ENCODE results near the gene RAD51B. TPM values are rescaled to one million over a fixed set of nuclear protein-coding genes. Genes with fewer than 3 reads are reported as not detected.

RAD51B gene
- total and polyA plus RNA-seq, 2 experiments from 2014 or later: 10.1 to 18.0 TPM

- WGBS (ENCODE audit: low lambda C conversion rate, missing lambda C conversion rate): 93% methylated on average over 1 of the region's 1 CpG
- H3K4me3 ChIP-seq: no peak overlapping the region
- no peak for DNase-seq (ENCODE audit: low spot score)
Measured at GRCh38 chr14:68051146-68051545, 231.6 kb downstream of the RAD51B start.

GRCh38 chr14:68060198-68060597, 240.6 kb downstream of the RAD51B start:
- H3K27me3 ChIP-seq: no peaks in the 10 kb centered on the region
- TF ChIP-seq EZH2phosphoT487 (IDR thresholded peaks at IDR 0.05; ENCODE audit: low read depth, severe bottlenecking, unreplicated experiment): no peak
- no peak for TF ChIP-seq CTCF (IDR thresholded peaks at IDR 0.05; ENCODE audit: poor library complexity)
- no peak for TF ChIP-seq EZH2 (IDR thresholded peaks at IDR 0.05; ENCODE audit: borderline replicate concordance)
- H3K4me1 ChIP-seq (ENCODE audit: insufficient read depth): no peaks in the 10 kb centered on the region
- H3K36me3 ChIP-seq (replicated peaks; ENCODE audit: insufficient read depth, low read depth): no peaks in the 10 kb centered on the region
- DNase-seq (ENCODE audit: low spot score): no peak
- WGBS (ENCODE audit: low lambda C conversion rate, missing lambda C conversion rate): 79% methylated on average over 1 of the region's 1 CpG
- no peaks in the 10 kb centered on the region for H3K9me2 ChIP-seq (replicated peaks; ENCODE audit: insufficient read depth)
- H3K4me3 ChIP-seq: no peak overlapping the region
- no peaks in the 10 kb centered on the region for H4K20me1 ChIP-seq (ENCODE audit: insufficient read depth, poor library complexity, severe bottlenecking)
- no peak overlapping the region for H3K4me2 ChIP-seq
- no peaks in the 10 kb centered on the region for H3K79me2 ChIP-seq
- no peak overlapping the region for H3K27ac ChIP-seq
- no peaks in the 10 kb centered on the region for H3K9me3 ChIP-seq (ENCODE audit: low read depth)
- no peak overlapping the region for H2AFZ ChIP-seq

More at GRCh38 chr14:68051146-68051545, 231.6 kb downstream of the RAD51B start:
- Histone ChIP-seq H3K27me3 (no peaks in the 10 kb centered on the region), H3K79me2 (no peaks in the 10 kb centered on the region), H4K20me1 (ENCODE audit: insufficient read depth, poor library complexity, severe bottlenecking) (no peaks in the 10 kb centered on the region), H3K36me3 (replicated peaks; ENCODE audit: insufficient read depth, low read depth) (no peaks in the 10 kb centered on the region), H3K4me2 (no peak overlapping the region), H3K9me3 (ENCODE audit: low read depth) (no peaks in the 10 kb centered on the region), H3K9me2 (replicated peaks; ENCODE audit: insufficient read depth) (no peaks in the 10 kb centered on the region), H2AFZ (no peak overlapping the region), H3K4me1 (ENCODE audit: insufficient read depth) (no peaks in the 10 kb centered on the region), H3K27ac (no peak overlapping the region)
- TF ChIP-seq EZH2 (IDR thresholded peaks at IDR 0.05; ENCODE audit: borderline replicate concordance): no peak
- TF ChIP-seq CTCF (IDR thresholded peaks at IDR 0.05; ENCODE audit: poor library complexity): no peak

- H3K4me2 ChIP-seq: no peak overlapping the region
- H3K27ac ChIP-seq: no peak overlapping the region
- WGBS (ENCODE audit: low lambda C conversion rate, missing lambda C conversion rate): 93% methylated on average over 2 of the region's 2 CpGs
- TF ChIP-seq EZH2phosphoT487 (IDR thresholded peaks at IDR 0.05; ENCODE audit: low read depth, severe bottlenecking, unreplicated experiment): no peak
- TF ChIP-seq EZH2 (IDR thresholded peaks at IDR 0.05; ENCODE audit: borderline replicate concordance): no peak
- no peak for TF ChIP-seq CTCF (IDR thresholded peaks at IDR 0.05; ENCODE audit: poor library complexity)
- no peaks in the 10 kb centered on the region for H4K20me1 ChIP-seq (ENCODE audit: insufficient read depth, poor library complexity, severe bottlenecking)
- no peaks in the 10 kb centered on the region for H3K4me1 ChIP-seq (ENCODE audit: insufficient read depth)
- no peaks in the 10 kb centered on the region for H3K79me2 ChIP-seq
- H2AFZ ChIP-seq: no peak overlapping the region
- H3K27me3 ChIP-seq: no peaks in the 10 kb centered on the region
- H3K4me3 ChIP-seq: no peak overlapping the region
- no peak for DNase-seq (ENCODE audit: low spot score)
- H3K9me2 ChIP-seq (replicated peaks; ENCODE audit: insufficient read depth): no peaks in the 10 kb centered on the region
- no peaks in the 10 kb centered on the region for H3K36me3 ChIP-seq (replicated peaks; ENCODE audit: insufficient read depth, low read depth)
- no peaks in the 10 kb centered on the region for H3K9me3 ChIP-seq (ENCODE audit: low read depth)
Measured at GRCh38 chr14:68062651-68063050, 243.1 kb downstream of the RAD51B start.

GRCh38 chr14:68065322-68065721, 245.7 kb downstream of the RAD51B start:
- no peak overlapping the region for H3K27ac ChIP-seq
- no peaks in the 10 kb centered on the region for H3K36me3 ChIP-seq (replicated peaks; ENCODE audit: insufficient read depth, low read depth)
- no peaks in the 10 kb centered on the region for H3K9me3 ChIP-seq (ENCODE audit: low read depth)
- H3K27me3 ChIP-seq: no peaks in the 10 kb centered on the region
- no peak overlapping the region for H3K4me3 ChIP-seq
- no peaks in the 10 kb centered on the region for H3K9me2 ChIP-seq (replicated peaks; ENCODE audit: insufficient read depth)
- H2AFZ ChIP-seq: no peak overlapping the region
- DNase-seq (ENCODE audit: low spot score): no peak
- no peak overlapping the region for H3K4me2 ChIP-seq
- no peak for TF ChIP-seq EZH2 (IDR thresholded peaks at IDR 0.05; ENCODE audit: borderline replicate concordance)
- TF ChIP-seq EZH2phosphoT487 (IDR thresholded peaks at IDR 0.05; ENCODE audit: low read depth, severe bottlenecking, unreplicated experiment): no peak
- no peak for TF ChIP-seq CTCF (IDR thresholded peaks at IDR 0.05; ENCODE audit: poor library complexity)
- WGBS (ENCODE audit: low lambda C conversion rate, missing lambda C conversion rate): 100% methylated on average over 3 of the region's 3 CpGs
- H4K20me1 ChIP-seq (ENCODE audit: insufficient read depth, poor library complexity, severe bottlenecking): no peaks in the 10 kb centered on the region
- no peaks in the 10 kb centered on the region for H3K79me2 ChIP-seq
- H3K4me1 ChIP-seq (ENCODE audit: insufficient read depth): no peaks in the 10 kb centered on the region

Measured in hepatocyte (in vitro differentiated cells).